WTC11 (cell line): ENCODE measurements around the gene HIP1R. TPM values are rescaled to one million over a fixed set of nuclear protein-coding genes. Genes with fewer than 3 reads are reported as not detected.

Experiments
- ATAC-seq: fragments of 200-7000 bp; cut with Tn5 transposase; 2 replicates; pipeline ENCODE4 v1.10.0; 2021; ENCODE audit warnings: mild to moderate bottlenecking, moderate library complexity
- CTCF ChIA-PET: fragments of 300-600 bp; sonication (Branson Sonifier 250); formaldehyde crosslinking; loops from one replicate; lab custom pipeline; 2021; ENCODE audit warnings: antibody characterized with exemption; lab: Charles Lee
- POLR2A ChIA-PET: fragments of 350-600 bp; sonication (Branson Sonifier 250); formaldehyde crosslinking; loops from one replicate; lab custom pipeline; 2021; ENCODE audit warnings: antibody characterized with exemption; lab: Charles Lee
- DNase-seq: peaks from one replicate; pipeline ENCODE4 v3.0.0; 2021; ENCODE audit warnings: low spot score
- H3K27ac Mint-ChIP-seq: 2 replicates; pipeline ENCODE4 v1.8.0; 2021; ENCODE audit warnings: mixed read lengths
- H3K27me3 Mint-ChIP-seq: 2 replicates; pipeline ENCODE4 v1.8.0; 2021; ENCODE audit warnings: low read depth, mild to moderate bottlenecking, moderate library complexity, mixed read lengths
- H3K36me3 Mint-ChIP-seq: 2 replicates; pipeline ENCODE4 v1.8.0; 2021; ENCODE audit warnings: mixed read lengths
- H3K4me1 Mint-ChIP-seq: 2 replicates; pipeline ENCODE4 v1.8.0; 2022; ENCODE audit warnings: mixed read lengths
- H3K4me3 Mint-ChIP-seq: 2 replicates; pipeline ENCODE4 v1.8.0; 2021; ENCODE audit warnings: mild to moderate bottlenecking, moderate library complexity, mixed read lengths
- H3K9me3 Mint-ChIP-seq: 2 replicates; pipeline ENCODE4 v1.8.0; 2021; ENCODE audit warnings: mixed read lengths
- CBFB ChIP-seq: sonication (generic); formaldehyde crosslinking; IDR thresholded peaks from 2 replicates; pipeline ENCODE4 v1.8.1; 2022; ENCODE audit warnings: mild to moderate bottlenecking, low read depth, missing genetic modification reagents
- CREM ChIP-seq: sonication (generic); formaldehyde crosslinking; IDR thresholded peaks from 2 replicates; pipeline ENCODE4 v1.8.1; 2022; ENCODE audit warnings: mild to moderate bottlenecking, missing genetic modification reagents, moderate library complexity
- ELF4 ChIP-seq: sonication (generic); formaldehyde crosslinking; IDR thresholded peaks from 2 replicates; pipeline ENCODE4 v1.8.1; 2022; ENCODE audit warnings: low read depth, mild to moderate bottlenecking, moderate library complexity, missing genetic modification reagents
- ESRRA ChIP-seq: sonication (generic); formaldehyde crosslinking; IDR thresholded peaks from 2 replicates; pipeline ENCODE4 v1.8.1; 2022; ENCODE audit warnings: mild to moderate bottlenecking, missing genetic modification reagents, borderline replicate concordance
- ETV6 ChIP-seq: sonication (generic); formaldehyde crosslinking; IDR thresholded peaks from 2 replicates; pipeline ENCODE4 v1.8.1; 2022; ENCODE audit warnings: mild to moderate bottlenecking, missing genetic modification reagents
- GRHL2 ChIP-seq: fragments of 250-450 bp; sonication (Bioruptor Pico); IDR thresholded peaks from 2 replicates; pipeline ENCODE4 v1.8.0; 2022; ENCODE audit warnings: mild to moderate bottlenecking, moderate library complexity; ENCODE audit not compliant: insufficient replicate concordance, severe bottlenecking
- GTF2I ChIP-seq: fragments of 250-450 bp; sonication (Bioruptor Pico); conservative IDR thresholded peaks from 2 replicates; pipeline ENCODE4 v1.4.0; 2021; ENCODE audit warnings: mild to moderate bottlenecking
- JAZF1 ChIP-seq: fragments of 250-450 bp; sonication (Bioruptor Pico); IDR thresholded peaks from 2 replicates; pipeline ENCODE4 v1.9.0; 2021; ENCODE audit warnings: moderate library complexity, mild to moderate bottlenecking, inconsistent platforms
- JUN ChIP-seq: sonication (generic); formaldehyde crosslinking; IDR thresholded peaks from 2 replicates; pipeline ENCODE4 v1.8.0; 2023; ENCODE audit warnings: mild to moderate bottlenecking, missing genetic modification reagents
- MYBL2 ChIP-seq: sonication (generic); formaldehyde crosslinking; IDR thresholded peaks from 2 replicates; pipeline ENCODE4 v1.8.1; 2023; ENCODE audit warnings: mild to moderate bottlenecking, moderate library complexity, missing genetic modification reagents
- NFYB ChIP-seq: sonication (generic); formaldehyde crosslinking; conservative IDR thresholded peaks from 2 replicates; pipeline ENCODE4 v1.8.0; 2022; ENCODE audit warnings: low read depth, missing genetic modification reagents
- TCF7 ChIP-seq: sonication (generic); formaldehyde crosslinking; IDR thresholded peaks from 2 replicates; pipeline ENCODE4 v1.8.0; 2022; ENCODE audit warnings: mild to moderate bottlenecking, low read depth, missing genetic modification reagents, moderate library complexity
- ZNF263 ChIP-seq: sonication (generic); formaldehyde crosslinking; IDR thresholded peaks from 2 replicates; pipeline ENCODE4 v1.8.1; 2022; ENCODE audit warnings: low read depth, mild to moderate bottlenecking, moderate library complexity, missing genetic modification reagents
- ZNF317 ChIP-seq: sonication (generic); formaldehyde crosslinking; IDR thresholded peaks from 2 replicates; pipeline ENCODE4 v1.8.1; 2023; ENCODE audit warnings: low read depth, mild to moderate bottlenecking, moderate library complexity, missing genetic modification reagents, borderline replicate concordance
- ZNF671 ChIP-seq: fragments of 250-450 bp; sonication (Bioruptor Pico); IDR thresholded peaks from 2 replicates; pipeline ENCODE4 v1.8.0; 2021; ENCODE audit warnings: mild to moderate bottlenecking
- total RNA-seq: library from RNA; stranded (reverse); gene quantifications from 3 replicates; pipeline ENCODE4 v1.2.3, GENCODE V29; 2021
- TF ChIP-seq, protein P1 (sequence below): fragments of 250-450 bp; sonication (Bioruptor Pico); IDR thresholded peaks from 2 replicates; pipeline ENCODE4 v2.1.2; 2022; ENCODE audit warnings: mild to moderate bottlenecking, moderate library complexity
- TF ChIP-seq, protein P2 (sequence below): sonication (generic); formaldehyde crosslinking; conservative IDR thresholded peaks from 2 replicates; pipeline ENCODE4 v1.8.1; 2022; ENCODE audit warnings: mild to moderate bottlenecking, missing genetic modification reagents
- TF ChIP-seq, protein P3 (sequence below): sonication (generic); formaldehyde crosslinking; IDR thresholded peaks from 2 replicates; pipeline ENCODE4 v1.8.1; 2023; ENCODE audit warnings: mild to moderate bottlenecking, missing genetic modification reagents
- TF ChIP-seq, protein P4 (sequence below): fragments of 250-450 bp; sonication (Bioruptor Pico); IDR thresholded peaks from 2 replicates; pipeline ENCODE4 v1.9.0; 2021; ENCODE audit warnings: mild to moderate bottlenecking
- TF ChIP-seq, protein P5 (sequence below): sonication (generic); formaldehyde crosslinking; IDR thresholded peaks from 2 replicates; pipeline ENCODE4 v1.8.1; 2022; ENCODE audit warnings: mild to moderate bottlenecking, moderate library complexity, missing genetic modification reagents
- TF ChIP-seq, protein P6 (sequence below): fragments of 250-450 bp; sonication (Bioruptor Pico); conservative IDR thresholded peaks from 2 replicates; pipeline ENCODE4 v1.9.0; 2021; ENCODE audit warnings: mild to moderate bottlenecking
- TF ChIP-seq, protein P7 (sequence below): sonication (generic); formaldehyde crosslinking; IDR thresholded peaks from 2 replicates; pipeline ENCODE4 v1.8.1; 2022; ENCODE audit warnings: missing genetic modification reagents, borderline replicate concordance

The HIP1R gene
- total RNA-seq, 1 experiment from 2014 or later, result 45.2 TPM

DNA sequence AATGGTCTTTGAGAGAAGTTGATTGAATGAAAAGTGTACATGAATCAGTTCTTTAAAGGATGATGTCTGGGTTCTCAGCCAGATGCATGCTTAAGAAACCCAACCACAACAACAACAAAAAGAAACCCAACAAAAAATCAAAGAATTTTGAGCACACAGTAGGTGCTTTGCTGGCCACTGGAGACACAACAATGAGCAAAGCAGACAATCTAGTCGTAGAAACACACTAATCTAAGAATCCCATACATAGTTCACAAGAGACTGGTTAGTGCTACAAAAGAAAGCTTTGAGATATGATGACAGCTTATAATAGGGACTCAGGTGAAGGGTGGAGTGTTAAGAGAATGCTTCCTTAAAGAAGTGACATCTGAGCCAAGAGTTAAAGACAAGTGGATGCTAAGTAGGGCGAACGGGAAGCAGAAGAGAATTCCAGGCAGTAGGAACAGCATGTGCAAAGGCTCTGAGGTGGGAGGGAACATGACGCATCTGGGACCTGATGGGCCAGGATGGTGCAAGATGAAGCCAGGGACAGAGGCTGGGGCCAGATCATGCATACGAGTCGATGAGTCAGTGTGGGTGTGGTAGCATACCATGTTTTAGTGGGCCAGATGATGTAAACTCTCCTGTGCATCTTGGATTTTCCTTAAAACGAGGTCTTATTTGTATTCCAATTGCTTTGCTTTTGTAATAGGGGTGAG, 4.6 kb upstream of the HIP1R start:
- no peaks in the 10 kb centered on the region for H3K9me3 Mint-ChIP-seq
- no peak for ATAC-seq
- DNase-seq, result no peak
- H3K27ac Mint-ChIP-seq, result no peak overlapping the region
- CTCF ChIA-PET, result no interaction called here
- no peak overlapping the region for H3K4me3 Mint-ChIP-seq
- POLR2A ChIA-PET, result no interaction called here
- H3K4me1 Mint-ChIP-seq, result peaks cover 27% of the 10 kb centered on the region
- H3K36me3 Mint-ChIP-seq, result no peaks in the 10 kb centered on the region
- peaks cover 36% of the 10 kb centered on the region for H3K27me3 Mint-ChIP-seq
- TF ChIP-seq, protein P1, sequence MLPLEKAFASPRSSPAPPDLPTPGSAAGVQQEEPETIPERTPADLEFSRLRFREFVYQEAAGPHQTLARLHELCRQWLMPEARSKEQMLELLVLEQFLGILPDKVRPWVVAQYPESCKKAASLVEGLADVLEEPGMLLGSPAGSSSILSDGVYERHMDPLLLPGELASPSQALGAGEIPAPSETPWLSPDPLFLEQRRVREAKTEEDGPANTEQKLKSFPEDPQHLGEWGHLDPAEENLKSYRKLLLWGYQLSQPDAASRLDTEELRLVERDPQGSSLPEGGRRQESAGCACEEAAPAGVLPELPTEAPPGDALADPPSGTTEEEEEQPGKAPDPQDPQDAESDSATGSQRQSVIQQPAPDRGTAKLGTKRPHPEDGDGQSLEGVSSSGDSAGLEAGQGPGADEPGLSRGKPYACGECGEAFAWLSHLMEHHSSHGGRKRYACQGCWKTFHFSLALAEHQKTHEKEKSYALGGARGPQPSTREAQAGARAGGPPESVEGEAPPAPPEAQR (CRISPR knock-in tag), result no peak
- TF ChIP-seq, protein P2, sequence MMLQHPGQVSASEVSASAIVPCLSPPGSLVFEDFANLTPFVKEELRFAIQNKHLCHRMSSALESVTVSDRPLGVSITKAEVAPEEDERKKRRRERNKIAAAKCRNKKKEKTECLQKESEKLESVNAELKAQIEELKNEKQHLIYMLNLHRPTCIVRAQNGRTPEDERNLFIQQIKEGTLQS (CRISPR knock-in tag), result no peak
- no peak for TF ChIP-seq GRHL2 (CRISPR knock-in tag)

DNA sequence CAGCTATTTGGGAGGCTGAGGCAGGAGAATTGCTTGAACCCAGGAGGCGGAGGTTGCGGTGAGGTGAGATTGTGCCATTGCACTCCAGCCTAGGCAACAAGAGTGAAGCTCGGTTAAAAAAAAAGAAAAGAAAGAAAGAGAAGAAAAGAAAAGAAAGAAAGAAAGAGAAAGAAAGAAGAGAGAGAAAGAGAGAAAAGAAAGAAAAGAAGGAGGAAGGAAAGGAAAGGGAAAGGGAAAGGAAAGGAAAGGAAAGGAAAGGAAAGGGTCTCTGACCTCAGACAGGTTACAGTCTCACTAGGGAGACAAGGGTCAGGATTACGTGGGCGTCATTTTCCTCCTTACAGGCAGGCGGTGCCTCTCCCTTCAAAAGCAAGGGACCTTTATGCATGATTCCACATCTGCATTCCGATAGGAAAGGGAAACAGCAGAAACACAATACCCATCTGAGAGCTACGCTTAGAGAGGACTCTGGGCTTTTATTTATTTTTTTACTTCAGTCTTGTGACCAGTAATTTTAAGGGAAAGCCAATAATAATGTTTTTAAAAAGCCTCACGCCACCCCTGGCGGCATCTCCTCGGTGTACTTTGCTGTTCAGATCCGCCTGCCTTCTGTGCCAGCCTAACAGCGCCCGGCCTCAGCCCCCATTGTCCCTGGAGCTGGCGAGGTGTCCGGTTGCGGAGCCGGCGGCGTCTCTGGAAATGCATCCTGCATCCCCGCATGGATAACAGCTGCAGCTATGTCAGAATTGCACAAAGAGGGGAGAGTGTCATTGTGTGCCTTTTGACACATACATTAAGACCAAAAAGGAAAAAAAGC, 945 bp upstream of the HIP1R start:
- ChIA-PET CTCF (interaction anchor here (0.5 to 2.8 kb wide), 10 partner anchors 11 to 396 kb away, joined by 3 to 10 read pairs (median 3); partner anchors contain the start of genes ABCB9 and OGFOD2), POLR2A (interaction anchor here (0.6 kb wide), 2 partner anchors 137 to 1304 kb away, joined by 3 to 6 read pairs; no protein-coding TSS in a partner anchor)
- H3K4me3 Mint-ChIP-seq, result peak overlapping the region; percentile 86
- TF ChIP-seq MYBL2 (CRISPR knock-in tag) (no peak), ETV6 (CRISPR knock-in tag) (no peak), CBFB (CRISPR knock-in tag) (no peak), ZNF671 (no peak), NFYB (CRISPR knock-in tag) (no peak), ESRRA (CRISPR knock-in tag) (no peak), ZNF263 (CRISPR knock-in tag) (no peak), JUN (CRISPR knock-in tag) (no peak), ZNF317 (CRISPR knock-in tag) (no peak), ELF4 (CRISPR knock-in tag) (no peak), CREM (CRISPR knock-in tag) (no peak), GTF2I (CRISPR knock-in tag) (no peak), JAZF1 (CRISPR knock-in tag) (no peak), TCF7 (CRISPR knock-in tag) (no peak)
- TF ChIP-seq, protein P3, sequence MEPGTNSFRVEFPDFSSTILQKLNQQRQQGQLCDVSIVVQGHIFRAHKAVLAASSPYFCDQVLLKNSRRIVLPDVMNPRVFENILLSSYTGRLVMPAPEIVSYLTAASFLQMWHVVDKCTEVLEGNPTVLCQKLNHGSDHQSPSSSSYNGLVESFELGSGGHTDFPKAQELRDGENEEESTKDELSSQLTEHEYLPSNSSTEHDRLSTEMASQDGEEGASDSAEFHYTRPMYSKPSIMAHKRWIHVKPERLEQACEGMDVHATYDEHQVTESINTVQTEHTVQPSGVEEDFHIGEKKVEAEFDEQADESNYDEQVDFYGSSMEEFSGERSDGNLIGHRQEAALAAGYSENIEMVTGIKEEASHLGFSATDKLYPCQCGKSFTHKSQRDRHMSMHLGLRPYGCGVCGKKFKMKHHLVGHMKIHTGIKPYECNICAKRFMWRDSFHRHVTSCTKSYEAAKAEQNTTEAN (CRISPR knock-in tag), result no peak
- TF ChIP-seq, protein P4, sequence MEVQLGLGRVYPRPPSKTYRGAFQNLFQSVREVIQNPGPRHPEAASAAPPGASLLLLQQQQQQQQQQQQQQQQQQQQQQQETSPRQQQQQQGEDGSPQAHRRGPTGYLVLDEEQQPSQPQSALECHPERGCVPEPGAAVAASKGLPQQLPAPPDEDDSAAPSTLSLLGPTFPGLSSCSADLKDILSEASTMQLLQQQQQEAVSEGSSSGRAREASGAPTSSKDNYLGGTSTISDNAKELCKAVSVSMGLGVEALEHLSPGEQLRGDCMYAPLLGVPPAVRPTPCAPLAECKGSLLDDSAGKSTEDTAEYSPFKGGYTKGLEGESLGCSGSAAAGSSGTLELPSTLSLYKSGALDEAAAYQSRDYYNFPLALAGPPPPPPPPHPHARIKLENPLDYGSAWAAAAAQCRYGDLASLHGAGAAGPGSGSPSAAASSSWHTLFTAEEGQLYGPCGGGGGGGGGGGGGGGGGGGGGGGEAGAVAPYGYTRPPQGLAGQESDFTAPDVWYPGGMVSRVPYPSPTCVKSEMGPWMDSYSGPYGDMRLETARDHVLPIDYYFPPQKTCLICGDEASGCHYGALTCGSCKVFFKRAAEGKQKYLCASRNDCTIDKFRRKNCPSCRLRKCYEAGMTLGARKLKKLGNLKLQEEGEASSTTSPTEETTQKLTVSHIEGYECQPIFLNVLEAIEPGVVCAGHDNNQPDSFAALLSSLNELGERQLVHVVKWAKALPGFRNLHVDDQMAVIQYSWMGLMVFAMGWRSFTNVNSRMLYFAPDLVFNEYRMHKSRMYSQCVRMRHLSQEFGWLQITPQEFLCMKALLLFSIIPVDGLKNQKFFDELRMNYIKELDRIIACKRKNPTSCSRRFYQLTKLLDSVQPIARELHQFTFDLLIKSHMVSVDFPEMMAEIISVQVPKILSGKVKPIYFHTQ (CRISPR knock-in tag), result no peak
- TF ChIP-seq, protein P5, sequence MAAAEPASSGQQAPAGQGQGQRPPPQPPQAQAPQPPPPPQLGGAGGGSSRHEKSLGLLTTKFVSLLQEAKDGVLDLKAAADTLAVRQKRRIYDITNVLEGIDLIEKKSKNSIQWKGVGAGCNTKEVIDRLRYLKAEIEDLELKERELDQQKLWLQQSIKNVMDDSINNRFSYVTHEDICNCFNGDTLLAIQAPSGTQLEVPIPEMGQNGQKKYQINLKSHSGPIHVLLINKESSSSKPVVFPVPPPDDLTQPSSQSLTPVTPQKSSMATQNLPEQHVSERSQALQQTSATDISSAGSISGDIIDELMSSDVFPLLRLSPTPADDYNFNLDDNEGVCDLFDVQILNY (CRISPR knock-in tag), result no peak
- TF ChIP-seq, protein P6, sequence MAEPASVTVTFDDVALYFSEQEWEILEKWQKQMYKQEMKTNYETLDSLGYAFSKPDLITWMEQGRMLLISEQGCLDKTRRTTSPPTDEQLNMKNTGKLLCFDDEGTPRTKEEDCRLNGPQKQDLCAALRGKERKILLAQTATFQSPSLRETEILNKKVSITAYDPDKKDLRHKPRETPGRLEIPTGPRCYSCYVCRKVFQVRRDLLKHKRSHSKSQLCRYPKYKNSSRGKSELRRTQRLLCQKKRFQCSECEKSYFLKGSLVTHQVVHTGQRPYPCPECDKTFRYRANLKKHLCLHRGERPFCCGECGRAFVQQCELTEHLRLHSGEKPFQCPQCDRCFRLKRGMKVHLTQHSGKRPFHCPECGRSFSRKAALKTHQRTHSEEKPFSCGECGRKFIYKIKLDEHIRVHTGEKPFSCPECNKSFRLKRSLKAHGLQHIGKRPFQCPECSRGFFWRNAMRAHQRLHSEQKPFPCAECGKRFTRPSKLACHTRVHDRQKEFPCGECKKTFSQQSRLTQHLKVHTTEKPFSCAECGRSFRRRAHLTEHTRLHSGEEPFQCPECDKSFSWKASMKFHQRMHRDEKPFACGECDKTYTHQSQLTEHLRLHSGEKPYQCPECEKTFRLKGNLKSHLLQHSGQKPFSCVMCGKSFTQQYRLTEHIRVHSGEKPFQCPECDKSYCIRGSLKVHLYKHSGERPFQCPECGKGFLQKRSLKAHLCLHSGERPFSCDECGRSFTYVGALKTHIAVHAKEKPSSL (CRISPR knock-in tag), result no peak
- TF ChIP-seq, protein P7, sequence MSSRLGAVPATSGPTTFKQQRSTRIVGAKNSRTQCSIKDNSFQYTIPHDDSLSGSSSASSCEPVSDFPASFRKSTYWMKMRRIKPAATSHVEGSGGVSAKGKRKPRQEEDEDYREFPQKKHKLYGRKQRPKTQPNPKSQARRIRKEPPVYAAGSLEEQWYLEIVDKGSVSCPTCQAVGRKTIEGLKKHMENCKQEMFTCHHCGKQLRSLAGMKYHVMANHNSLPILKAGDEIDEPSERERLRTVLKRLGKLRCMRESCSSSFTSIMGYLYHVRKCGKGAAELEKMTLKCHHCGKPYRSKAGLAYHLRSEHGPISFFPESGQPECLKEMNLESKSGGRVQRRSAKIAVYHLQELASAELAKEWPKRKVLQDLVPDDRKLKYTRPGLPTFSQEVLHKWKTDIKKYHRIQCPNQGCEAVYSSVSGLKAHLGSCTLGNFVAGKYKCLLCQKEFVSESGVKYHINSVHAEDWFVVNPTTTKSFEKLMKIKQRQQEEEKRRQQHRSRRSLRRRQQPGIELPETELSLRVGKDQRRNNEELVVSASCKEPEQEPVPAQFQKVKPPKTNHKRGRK (CRISPR knock-in tag), result no peak

More for the DNA sequence above, 945 bp upstream of the HIP1R start:
- ATAC-seq (peak; percentile 75), DNase-seq (peak; percentile 78)
- peaks cover 58% of the 10 kb centered on the region for H3K27me3 Mint-ChIP-seq
- H3K9me3 Mint-ChIP-seq, result no peaks in the 10 kb centered on the region; the same call in 1 of the 2 replicates
- H3K4me1 Mint-ChIP-seq, result peaks cover 30% of the 10 kb centered on the region
- H3K27ac Mint-ChIP-seq, result peak overlapping the region; percentile 80
- H3K36me3 Mint-ChIP-seq, result peaks cover 3% of the 10 kb centered on the region; the same call in 1 of the 2 replicates
